Ishikawa (cell line): ENCODE data around the gene VGLL1.

Source experiments
- CEBPB ChIP-seq: IDR thresholded peaks from 2 replicates; pipeline ENCODE4 v1.6.1; 2012
- EP300 ChIP-seq: IDR thresholded peaks from 2 replicates; pipeline ENCODE4 v1.6.1; 2012; ENCODE audit warnings: borderline replicate concordance
- FOXM1 ChIP-seq: IDR thresholded peaks from 2 replicates; pipeline ENCODE4 v1.6.1; 2012; ENCODE audit warnings: low read depth, borderline replicate concordance
- MAX ChIP-seq: IDR thresholded peaks from 2 replicates; pipeline ENCODE4 v1.6.1; 2012
- NFIC ChIP-seq: IDR thresholded peaks from 2 replicates; pipeline ENCODE4 v1.6.1; 2012
- RAD21 ChIP-seq: IDR thresholded peaks from 2 replicates; pipeline ENCODE4 v1.6.1; 2012; ENCODE audit warnings: low read depth
- REST ChIP-seq: IDR thresholded peaks from 2 replicates; pipeline ENCODE4 v1.6.1; 2012; ENCODE audit warnings: low read depth, mild to moderate bottlenecking
- TAF1 ChIP-seq: IDR thresholded peaks from 2 replicates; pipeline ENCODE4 v1.6.1; 2012; ENCODE audit warnings: low read depth, mild to moderate bottlenecking
- TEAD4 ChIP-seq: IDR thresholded peaks from 2 replicates; pipeline ENCODE4 v1.6.1; 2012
- YY1 ChIP-seq: IDR thresholded peaks from 2 replicates; pipeline ENCODE4 v1.6.1; 2012; ENCODE audit warnings: low read depth
- ZBTB7A ChIP-seq: IDR thresholded peaks from 2 replicates; pipeline ENCODE4 v1.6.1; 2012; ENCODE audit warnings: low read depth

GRCh38 chrX:136585262-136585661 lies 53.2 kb downstream of the VGLL1 start:
- no peak for TF ChIP-seq REST
- TF ChIP-seq CEBPB, result no peak
- no peak for TF ChIP-seq EP300
- TF ChIP-seq RAD21, result no peak
- TF ChIP-seq TAF1, result no peak
- no peak for TF ChIP-seq FOXM1
- TF ChIP-seq MAX, result no peak
- no peak for TF ChIP-seq NFIC
- no peak for TF ChIP-seq YY1
- TF ChIP-seq TEAD4, result no peak
- TF ChIP-seq ZBTB7A, result no peak
